HCT116 (cell line): ENCODE measurements around the gene WDR93. TPM values are rescaled to one million over a fixed set of nuclear protein-coding genes. Genes with fewer than 3 reads are reported as not detected.

Experiments
- CBX3 ChIP-seq: IDR thresholded peaks from 2 replicates; pipeline ENCODE4 v1.6.1; 2012; ENCODE audit warnings: low read depth
- CEBPB ChIP-seq: IDR thresholded peaks from 2 replicates; pipeline ENCODE4 v1.6.1; 2012; ENCODE audit warnings: low read depth
- RAD21 ChIP-seq: IDR thresholded peaks from 2 replicates; pipeline ENCODE4 v1.6.1; 2012; ENCODE audit warnings: low read depth, mild to moderate bottlenecking
- SIN3A ChIP-seq: IDR thresholded peaks from 2 replicates; pipeline ENCODE4 v1.6.1; 2012; ENCODE audit warnings: low read depth
- total RNA-seq: library from RNA; stranded (reverse); gene quantifications from one replicate; pipeline ENCODE4 v1.2.1, GENCODE V29; 2021; ENCODE audit not compliant: unreplicated experiment
- TF ChIP-seq, protein P1 (sequence below): IDR thresholded peaks from 2 replicates; pipeline ENCODE4 v1.6.1; 2012
- TF ChIP-seq, protein P2 (sequence below): IDR thresholded peaks from 2 replicates; pipeline ENCODE4 v1.6.1; 2011; ENCODE audit warnings: mild to moderate bottlenecking, low read length, moderate library complexity; ENCODE audit not compliant: insufficient replicate concordance; ENCODE audit errors: extremely low read depth
- TF ChIP-seq, protein P3 (sequence below): IDR thresholded peaks from 2 replicates; pipeline ENCODE4 v1.6.1; 2012
- TF ChIP-seq, protein P4 (sequence below): IDR thresholded peaks from 2 replicates; pipeline ENCODE4 v1.6.1; 2012; ENCODE audit warnings: low read depth

Gene WDR93
- total RNA-seq, 1 experiment from 2014 or later: 0.42 TPM

DNA sequence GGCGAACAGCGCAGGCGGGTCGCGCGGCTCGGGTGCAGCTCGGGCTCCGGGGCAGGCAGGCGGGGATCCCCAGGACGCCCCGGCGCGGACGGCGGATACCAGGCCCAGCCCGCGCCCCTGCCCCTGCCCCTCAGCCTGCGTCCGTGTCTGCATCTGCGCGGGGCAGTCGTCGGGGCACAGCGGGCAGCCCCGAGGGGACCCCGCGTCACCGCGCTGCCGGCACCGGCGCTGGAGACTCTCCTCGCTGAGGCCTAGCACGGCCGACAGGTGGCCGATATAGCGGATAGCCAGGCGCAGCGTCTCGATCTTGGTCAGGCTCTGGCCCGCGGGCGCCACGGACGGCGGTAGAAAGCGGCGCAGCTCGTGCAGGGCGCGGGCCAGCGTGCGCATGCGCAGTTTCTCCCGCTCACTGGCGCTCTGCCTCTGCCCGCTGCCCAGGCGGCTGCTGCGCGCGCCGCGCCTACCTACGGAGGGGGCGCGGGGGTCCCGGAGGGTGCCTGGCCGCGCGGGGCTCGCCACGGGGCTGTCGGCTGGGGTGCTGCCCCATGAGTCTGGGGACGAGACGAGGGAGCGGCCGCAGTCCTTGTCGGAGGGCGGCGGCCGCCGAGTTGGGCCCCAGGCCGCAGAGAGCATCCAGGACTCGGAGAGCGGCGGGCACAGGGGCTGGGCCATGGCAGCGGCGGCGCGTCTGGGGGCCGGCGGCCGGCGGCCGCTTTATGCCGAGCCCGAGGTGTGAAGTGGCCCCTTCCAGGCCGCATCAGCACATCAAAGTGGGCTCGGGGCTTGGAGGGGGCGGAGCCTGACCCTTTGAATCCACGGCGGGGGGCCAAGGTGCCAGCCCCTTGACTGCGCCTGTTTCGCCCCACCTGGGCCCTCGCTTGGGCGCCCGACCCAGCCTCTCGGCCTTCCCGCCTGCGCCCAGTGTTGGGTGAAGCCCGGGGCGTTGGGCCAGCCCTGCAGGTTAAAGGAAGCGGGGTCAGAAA, 60.2 kb downstream of the WDR93 start, which contains the start of gene MESP1 (continued):
- TF ChIP-seq RAD21 (no peak; the same call in 1 of the 2 replicates), CBX3 (no peak), CEBPB (no peak), SIN3A (peak; percentile 53; the same call in 1 of the 2 replicates)
- TF ChIP-seq, protein P1, sequence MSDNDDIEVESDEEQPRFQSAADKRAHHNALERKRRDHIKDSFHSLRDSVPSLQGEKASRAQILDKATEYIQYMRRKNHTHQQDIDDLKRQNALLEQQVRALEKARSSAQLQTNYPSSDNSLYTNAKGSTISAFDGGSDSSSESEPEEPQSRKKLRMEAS: peak; percentile 87
- TF ChIP-seq, protein P2, sequence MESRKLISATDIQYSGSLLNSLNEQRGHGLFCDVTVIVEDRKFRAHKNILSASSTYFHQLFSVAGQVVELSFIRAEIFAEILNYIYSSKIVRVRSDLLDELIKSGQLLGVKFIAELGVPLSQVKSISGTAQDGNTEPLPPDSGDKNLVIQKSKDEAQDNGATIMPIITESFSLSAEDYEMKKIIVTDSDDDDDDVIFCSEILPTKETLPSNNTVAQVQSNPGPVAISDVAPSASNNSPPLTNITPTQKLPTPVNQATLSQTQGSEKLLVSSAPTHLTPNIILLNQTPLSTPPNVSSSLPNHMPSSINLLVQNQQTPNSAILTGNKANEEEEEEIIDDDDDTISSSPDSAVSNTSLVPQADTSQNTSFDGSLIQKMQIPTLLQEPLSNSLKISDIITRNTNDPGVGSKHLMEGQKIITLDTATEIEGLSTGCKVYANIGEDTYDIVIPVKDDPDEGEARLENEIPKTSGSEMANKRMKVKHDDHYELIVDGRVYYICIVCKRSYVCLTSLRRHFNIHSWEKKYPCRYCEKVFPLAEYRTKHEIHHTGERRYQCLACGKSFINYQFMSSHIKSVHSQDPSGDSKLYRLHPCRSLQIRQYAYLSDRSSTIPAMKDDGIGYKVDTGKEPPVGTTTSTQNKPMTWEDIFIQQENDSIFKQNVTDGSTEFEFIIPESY: no peak
- TF ChIP-seq, protein P3, sequence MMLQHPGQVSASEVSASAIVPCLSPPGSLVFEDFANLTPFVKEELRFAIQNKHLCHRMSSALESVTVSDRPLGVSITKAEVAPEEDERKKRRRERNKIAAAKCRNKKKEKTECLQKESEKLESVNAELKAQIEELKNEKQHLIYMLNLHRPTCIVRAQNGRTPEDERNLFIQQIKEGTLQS: no peak
- TF ChIP-seq, protein P4, sequence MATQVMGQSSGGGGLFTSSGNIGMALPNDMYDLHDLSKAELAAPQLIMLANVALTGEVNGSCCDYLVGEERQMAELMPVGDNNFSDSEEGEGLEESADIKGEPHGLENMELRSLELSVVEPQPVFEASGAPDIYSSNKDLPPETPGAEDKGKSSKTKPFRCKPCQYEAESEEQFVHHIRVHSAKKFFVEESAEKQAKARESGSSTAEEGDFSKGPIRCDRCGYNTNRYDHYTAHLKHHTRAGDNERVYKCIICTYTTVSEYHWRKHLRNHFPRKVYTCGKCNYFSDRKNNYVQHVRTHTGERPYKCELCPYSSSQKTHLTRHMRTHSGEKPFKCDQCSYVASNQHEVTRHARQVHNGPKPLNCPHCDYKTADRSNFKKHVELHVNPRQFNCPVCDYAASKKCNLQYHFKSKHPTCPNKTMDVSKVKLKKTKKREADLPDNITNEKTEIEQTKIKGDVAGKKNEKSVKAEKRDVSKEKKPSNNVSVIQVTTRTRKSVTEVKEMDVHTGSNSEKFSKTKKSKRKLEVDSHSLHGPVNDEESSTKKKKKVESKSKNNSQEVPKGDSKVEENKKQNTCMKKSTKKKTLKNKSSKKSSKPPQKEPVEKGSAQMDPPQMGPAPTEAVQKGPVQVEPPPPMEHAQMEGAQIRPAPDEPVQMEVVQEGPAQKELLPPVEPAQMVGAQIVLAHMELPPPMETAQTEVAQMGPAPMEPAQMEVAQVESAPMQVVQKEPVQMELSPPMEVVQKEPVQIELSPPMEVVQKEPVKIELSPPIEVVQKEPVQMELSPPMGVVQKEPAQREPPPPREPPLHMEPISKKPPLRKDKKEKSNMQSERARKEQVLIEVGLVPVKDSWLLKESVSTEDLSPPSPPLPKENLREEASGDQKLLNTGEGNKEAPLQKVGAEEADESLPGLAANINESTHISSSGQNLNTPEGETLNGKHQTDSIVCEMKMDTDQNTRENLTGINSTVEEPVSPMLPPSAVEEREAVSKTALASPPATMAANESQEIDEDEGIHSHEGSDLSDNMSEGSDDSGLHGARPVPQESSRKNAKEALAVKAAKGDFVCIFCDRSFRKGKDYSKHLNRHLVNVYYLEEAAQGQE: no peak
